HepG2 (cell line): ENCODE data around the gene METRN. TPM values are rescaled to one million over a fixed set of nuclear protein-coding genes. Genes with fewer than 3 reads are reported as not detected.
A peak's percentile ranks its signal among the peaks of the same experiment; 100 is the strongest.

ENCODE experiments used
- ATF1 ChIP-seq: IDR thresholded peaks from 2 replicates; pipeline ENCODE4 v1.6.1; 2016; ENCODE audit warnings: mild to moderate bottlenecking, control low read depth
- BORCS8-MEF2B ChIP-seq: sonication (generic); formaldehyde crosslinking; IDR thresholded peaks from 2 replicates; pipeline ENCODE4 v1.8.0; 2022; ENCODE audit warnings: mild to moderate bottlenecking, missing genetic modification reagents
- GATA4 ChIP-seq: sonication (generic); IDR thresholded peaks from 2 replicates; pipeline ENCODE4 v1.6.1; 2016; ENCODE audit warnings: antibody characterized with exemption, low read depth, borderline replicate concordance
- GATAD2A ChIP-seq: IDR thresholded peaks from 2 replicates; pipeline ENCODE4 v1.6.1; 2016
- GMEB1 ChIP-seq: sonication (generic); formaldehyde crosslinking; IDR thresholded peaks from 2 replicates; pipeline ENCODE4 v1.5.1; 2020; ENCODE audit warnings: missing genetic modification reagents, mild to moderate bottlenecking, borderline replicate concordance
- HDAC2 ChIP-seq: sonication (generic); formaldehyde crosslinking; IDR thresholded peaks from 2 replicates; pipeline ENCODE4 v1.4.0; 2020; ENCODE audit warnings: missing genetic modification reagents
- HMGXB3 ChIP-seq: sonication (generic); formaldehyde crosslinking; IDR thresholded peaks from 2 replicates; pipeline ENCODE4 v1.4.0; 2020; ENCODE audit warnings: missing genetic modification reagents, borderline replicate concordance
- HMGXB4 ChIP-seq, 2 experiments: sonication (generic) in 1 of 2; formaldehyde crosslinking in 1 of 2; IDR thresholded peaks; 2 replicates each; pipeline versions ENCODE4 v1.4.0 to v1.6.1; 2018 to 2020; ENCODE audit warnings: missing genetic modification reagents in 2 of 2, borderline replicate concordance in 1 of 2, low read depth in 1 of 2, mild to moderate bottlenecking in 1 of 2, missing biosample characterization in 1 of 2
- JUND ChIP-seq: sonication (generic); formaldehyde crosslinking; IDR thresholded peaks from 2 replicates; pipeline ENCODE4 v1.8.0; 2022; ENCODE audit warnings: mild to moderate bottlenecking, missing genetic modification reagents
- KAT8 ChIP-seq: IDR thresholded peaks from 2 replicates; pipeline ENCODE4 v1.6.1; 2016; ENCODE audit warnings: missing genetic modification reagents, missing compliant biosample characterization
- KLF9 ChIP-seq: IDR thresholded peaks from 2 replicates; pipeline ENCODE4 v1.6.1; 2016; ENCODE audit warnings: low read depth
- MYNN ChIP-seq: sonication (generic); formaldehyde crosslinking; IDR thresholded peaks from 2 replicates; pipeline ENCODE4 v1.4.0; 2020; ENCODE audit warnings: mild to moderate bottlenecking, low read depth, missing genetic modification reagents
- PITX1 ChIP-seq: sonication (generic); formaldehyde crosslinking; IDR thresholded peaks from 2 replicates; pipeline ENCODE4 v1.5.1; 2020; ENCODE audit warnings: mild to moderate bottlenecking, missing genetic modification reagents
- RFXANK ChIP-seq: IDR thresholded peaks from 2 replicates; pipeline ENCODE4 v1.6.1; 2016
- SMARCE1 ChIP-seq: fragments of 450-650 bp; IDR thresholded peaks from 2 replicates; pipeline ENCODE4 v1.6.1; 2017; ENCODE audit warnings: borderline replicate concordance
- TBX3 ChIP-seq: fragments of 450-650 bp; IDR thresholded peaks from 2 replicates; pipeline ENCODE4 v1.6.1; 2017; ENCODE audit warnings: antibody characterized with exemption, mild to moderate bottlenecking, inconsistent platforms, borderline replicate concordance
- TRAFD1 ChIP-seq: sonication (generic); formaldehyde crosslinking; IDR thresholded peaks from 2 replicates; pipeline ENCODE4 v1.5.1; 2020; ENCODE audit warnings: missing genetic modification reagents, mild to moderate bottlenecking, borderline replicate concordance
- ZNF205 ChIP-seq: IDR thresholded peaks from 2 replicates; pipeline ENCODE4 v1.6.1; 2018; ENCODE audit warnings: missing biosample characterization, missing genetic modification reagents
- ZNF768 ChIP-seq: sonication (generic); formaldehyde crosslinking; IDR thresholded peaks from 2 replicates; pipeline ENCODE4 v1.4.0; 2020; ENCODE audit warnings: missing genetic modification reagents
- ZNF788 ChIP-seq: sonication (generic); formaldehyde crosslinking; IDR thresholded peaks from 2 replicates; pipeline ENCODE4 v1.5.0; 2020; ENCODE audit warnings: mild to moderate bottlenecking, missing genetic modification reagents, borderline replicate concordance
- polyA plus RNA-seq, 8 experiments: library from polyadenylated mRNA; depleted of rRNA in 3 of 8; stranded (reverse) in 7 of 8; unstranded in 1 of 8; fragments of >200 nt; fragmentation: Illumina TruSeq in 4 of 8; extraction: Trizol in 4 of 8; gene quantifications; 2 replicates each; pipeline versions ENCODE4 v1.2.1 to v1.2.3, GENCODE V29; 2011 to 2016; ENCODE audit warnings: low read depth in 4 of 8, missing spikeins in 1 of 8, mixed read lengths in 1 of 8; ENCODE audit not compliant: insufficient read depth in 1 of 8
- total RNA-seq, 5 experiments: library from RNA; depleted of rRNA; stranded (reverse); fragments of >200 nt; fragmentation: Illumina TruSeq; extraction: Trizol; gene quantifications; 2 replicates each; pipeline ENCODE4 v1.2.3, GENCODE V29; 2016; ENCODE audit warnings: low read depth in 1 of 5

Gene METRN
- total and polyA plus RNA-seq, 2 of the 13 experiments (the other 11 are each of a cell fraction or from before 2014, with no cell fraction given), result 25.5 to 46.1 TPM

GRCh38 chr16:740764-741505 is 26.0 kb downstream of the METRN start, which contains the start of gene CIAO3 (continued):
- TF ChIP-seq SMARCE1 (no peak), HDAC2 (CRISPR knock-in tag) (peak; percentile 86), HMGXB4 (CRISPR knock-in tag; IDR thresholded peaks at IDR 0.05; ENCODE audit: borderline replicate concordance in 1 of 2, low read depth in 1 of 2) (peak; percentile 94 to 95), KLF9 (CRISPR knock-in tag) (no peak), GMEB1 (peak; percentile 95), ATF1 (CRISPR knock-in tag) (peak; percentile 64), BORCS8-MEF2B (CRISPR knock-in tag) (0 out of 2 replicates have a peak, but pooled peaks have one; percentile 24), TBX3 (peak; percentile 32; the same call in 1 of the 2 replicates), RFXANK (no peak), ZNF205 (CRISPR knock-in tag) (0 out of 2 replicates have a peak, but pooled peaks have one; percentile 52), MYNN (CRISPR knock-in tag) (0 out of 2 replicates have a peak, but pooled peaks have one; percentile 32), GATA4 (peak; percentile 49; the same call in 1 of the 2 replicates), HMGXB3 (CRISPR knock-in tag) (peak; percentile 61; the same call in 1 of the 2 replicates), TRAFD1 (CRISPR knock-in tag) (no peak), JUND (CRISPR knock-in tag) (peak; percentile 92), PITX1 (CRISPR knock-in tag) (no peak), KAT8 (CRISPR knock-in tag) (peak; percentile 95), ZNF768 (CRISPR knock-in tag) (peak; percentile 55; the same call in 1 of the 2 replicates), GATAD2A (peak; percentile 21; the same call in 1 of the 2 replicates), ZNF788 (CRISPR knock-in tag) (peak; percentile 99)
